Mucosa of descending colon (tissue), 3 donors: ENCODE data around the gene PXDN. TPM values are rescaled to one million over a fixed set of nuclear protein-coding genes. Genes with fewer than 3 reads are reported as not detected.
"Not testable (repeated sequence)": the region's sequence is repeated elsewhere in the genome, so short reads cannot be mapped to it uniquely, and the experiment has no call there.

Source experiments
- ATAC-seq: fragments of 200-7000 bp; cut with Tn5 transposase; one replicate; pipeline ENCODE4 v1.9.1; 2020; ENCODE audit warnings: mild to moderate bottlenecking, moderate library complexity
- DNase-seq, 3 donors: peaks; one replicate each; pipeline ENCODE4 v3.0.0-alpha.2; 2020
- H3K36me3 ChIP-seq: fragments of 200-600 bp; one replicate; pipeline ENCODE4 v1.8.0; 2021; ENCODE audit warnings: low read depth, mild to moderate bottlenecking
- H3K4me1 ChIP-seq: fragments of 200-600 bp; one replicate; pipeline ENCODE4 v1.8.0; 2021; ENCODE audit warnings: low read depth, mild to moderate bottlenecking
- H3K4me3 ChIP-seq: fragments of 200-600 bp; one replicate; pipeline ENCODE4 v1.8.0; 2021; ENCODE audit warnings: mild to moderate bottlenecking
- H3K9me3 ChIP-seq: fragments of 200-600 bp; one replicate; pipeline ENCODE4 v1.8.0; 2021; ENCODE audit warnings: mild to moderate bottlenecking
- CTCF ChIP-seq: fragments of 200-600 bp; IDR thresholded peaks from one replicate; pipeline ENCODE4 v1.8.0; 2022; ENCODE audit warnings: antibody characterized with exemption, mild to moderate bottlenecking
- intact Hi-C, 2 donors: fragments of 100-400 bp; cut with DNase I in 1 of 2; cut with micrococcal nuclease in 1 of 2; formaldehyde crosslinking; loops; one replicate each; pipeline versions ENCODE4 v1.11.0 to v1.11.1; 2022; cut with DNase I, micrococcal nuclease
- total RNA-seq, 3 donors: library from RNA; stranded (reverse); fragmentation: NEBNext Ultra II Directional in 2 of 3; extraction: Animal tissue kit (Norgen Biotek cat#: 25700) in 2 of 3; gene quantifications; one replicate each; pipeline versions ENCODE4 v1.2.1 to v1.2.4, GENCODE V29; 2021 to 2023
- donor health status: DM: no; HTN: no; CAD: no; lungs with moderate emphysema.
- donor health status: DM: no; HTN: no; CAD: no.
- donor health status: DM: no; HTN: yes; CAD: no.

PXDN gene
- total RNA-seq, 3 donors from 2014 or later: 9.3 to 52.4 (median 11.9) TPM

- no peaks in the 10 kb centered on the region for H3K36me3 ChIP-seq
- DNase-seq (no peak), ATAC-seq (no peak)
- no peak overlapping the region for H3K4me3 ChIP-seq
- no peak for TF ChIP-seq CTCF
- H3K9me3 ChIP-seq: no peaks in the 10 kb centered on the region
- H3K4me1 ChIP-seq: no peaks in the 10 kb centered on the region
- intact Hi-C loops: no loop called here
Observed at GRCh38 chr2:1784986-1785617, 40.8 kb upstream of the PXDN start.

- Histone ChIP-seq H3K36me3 (no peaks in the 10 kb centered on the region), H3K4me3 (no peak overlapping the region), H3K4me1 (no peaks in the 10 kb centered on the region), H3K9me3 (no peaks in the 10 kb centered on the region)
- ATAC-seq: no peak
- DNase-seq: no peak
- no peak for TF ChIP-seq CTCF
- intact Hi-C loops: no loop called here
Observed at GRCh38 chr2:1784087-1784486, 39.8 kb upstream of the PXDN start.

- DNase-seq: no peak
- Histone ChIP-seq H3K4me1 (no peaks in the 10 kb centered on the region), H3K36me3 (no peaks in the 10 kb centered on the region), H3K9me3 (no peaks in the 10 kb centered on the region), H3K4me3 (no peak overlapping the region)
- no peak for ATAC-seq
- no peak for TF ChIP-seq CTCF
- intact Hi-C loops: no loop called here
Observed at GRCh38 chr2:1782514-1782913, 38.2 kb upstream of the PXDN start.

- no peak for TF ChIP-seq CTCF
- peak; percentile 25 for ATAC-seq
- no peak for DNase-seq
- Histone ChIP-seq H3K9me3 (no peaks in the 10 kb centered on the region), H3K4me3 (no peak overlapping the region), H3K36me3 (no peaks in the 10 kb centered on the region), H3K4me1 (no peaks in the 10 kb centered on the region)
- intact Hi-C loops: no loop called here
Observed at GRCh38 chr2:1781291-1782080, 37.2 kb upstream of the PXDN start.

- Histone ChIP-seq H3K4me3 (no peak overlapping the region), H3K9me3 (no peaks in the 10 kb centered on the region), H3K36me3 (no peaks in the 10 kb centered on the region), H3K4me1 (no peaks in the 10 kb centered on the region)
- TF ChIP-seq CTCF: no peak
- no peak for ATAC-seq
- DNase-seq: no peak
- intact Hi-C loops: no loop called here
Observed at GRCh38 chr2:1780693-1781092, 36.4 kb upstream of the PXDN start.

- H3K9me3 ChIP-seq, H3K36me3 ChIP-seq, intact Hi-C loops, DNase-seq, ATAC-seq, H3K4me1 ChIP-seq, H3K4me3 ChIP-seq: not testable (repeated sequence)
Observed at GRCh38 chr2:1780054-1780453, 35.7 kb upstream of the PXDN start.
